H9 (cell line): ENCODE data around the gene PFDN1. TPM values are rescaled to one million over a fixed set of nuclear protein-coding genes. Genes with fewer than 3 reads are reported as not detected.

Experiments used
- DNase-seq: peaks from one replicate; pipeline ENCODE4 v3.0.0-alpha.2; 2017
- H2AFZ ChIP-seq: one replicate; pipeline ENCODE4 v1.6.1; 2013; ENCODE audit warnings: mild to moderate bottlenecking, low read length, control low read depth, moderate library complexity
- H2AK5ac ChIP-seq: 2 replicates; pipeline ENCODE4 v1.6.1; 2013; ENCODE audit warnings: low read length, control low read depth, mixed read lengths; ENCODE audit not compliant: insufficient read length
- H2BK120ac ChIP-seq: one replicate; pipeline ENCODE4 v1.6.1; 2013; ENCODE audit warnings: low read depth, mild to moderate bottlenecking, low read length, control low read depth, inconsistent platforms; ENCODE audit not compliant: poor library complexity, severe bottlenecking
- H2BK12ac ChIP-seq: 2 replicates; pipeline ENCODE4 v1.6.1; 2013; ENCODE audit warnings: low read length, control low read depth, mixed read lengths, low read depth; ENCODE audit not compliant: insufficient read length
- H2BK15ac ChIP-seq: 2 replicates; pipeline ENCODE4 v1.6.1; 2013; ENCODE audit warnings: low read depth, low read length, control low read depth
- H2BK20ac ChIP-seq: one replicate; pipeline ENCODE4 v1.6.1; 2013; ENCODE audit warnings: low read depth, mild to moderate bottlenecking, low read length, control low read depth, inconsistent platforms; ENCODE audit not compliant: poor library complexity, severe bottlenecking
- H2BK5ac ChIP-seq: 2 replicates; pipeline ENCODE4 v1.6.1; 2013; ENCODE audit warnings: low read length, control low read depth, mixed read lengths; ENCODE audit not compliant: insufficient read length
- H3K14ac ChIP-seq: 2 replicates; pipeline ENCODE4 v1.6.1; 2013; ENCODE audit warnings: low read length, control low read depth; ENCODE audit not compliant: insufficient read depth
- H3K18ac ChIP-seq: 2 replicates; pipeline ENCODE4 v1.6.1; 2013; ENCODE audit warnings: low read depth, mild to moderate bottlenecking, mixed read lengths, low read length, control low read depth; ENCODE audit not compliant: insufficient read length
- H3K23ac ChIP-seq: 2 replicates; pipeline ENCODE4 v1.6.1; 2013; ENCODE audit warnings: low read length, control low read depth, mixed read lengths, low read depth; ENCODE audit not compliant: insufficient read length
- H3K23me2 ChIP-seq: 2 replicates; pipeline ENCODE4 v1.6.1; 2013; ENCODE audit warnings: low read depth, mild to moderate bottlenecking, mixed read lengths, low read length, control low read depth; ENCODE audit not compliant: insufficient read length, poor library complexity, severe bottlenecking
- H3K27ac ChIP-seq: 2 replicates; pipeline ENCODE4 v1.5.1; 2013; ENCODE audit warnings: low read length, control low read depth, mixed read lengths, low read depth; ENCODE audit not compliant: insufficient read length
- H3K27me3 ChIP-seq: 2 replicates; pipeline ENCODE4 v1.6.1; 2013; ENCODE audit warnings: low read length, control low read depth, inconsistent platforms; ENCODE audit not compliant: insufficient read depth
- H3K4ac ChIP-seq: 2 replicates; pipeline ENCODE4 v1.6.1; 2013; ENCODE audit warnings: low read depth, mild to moderate bottlenecking, control low read depth, inconsistent platforms, low read length, moderate library complexity
- H3K4me1 ChIP-seq: 2 replicates; pipeline ENCODE4 v1.6.1; 2013; ENCODE audit warnings: low read length, control low read depth, inconsistent platforms; ENCODE audit not compliant: insufficient read depth
- H3K4me2 ChIP-seq: 2 replicates; pipeline ENCODE4 v1.6.1; 2013; ENCODE audit warnings: low read length, control low read depth, mixed read lengths; ENCODE audit not compliant: insufficient read length, insufficient read depth
- H3K56ac ChIP-seq: 2 replicates; pipeline ENCODE4 v1.6.1; 2013; ENCODE audit warnings: low read depth, mild to moderate bottlenecking, mixed read lengths, low read length, control low read depth; ENCODE audit not compliant: insufficient read length
- H3K79me1 ChIP-seq: 2 replicates; pipeline ENCODE4 v1.6.1; 2013; ENCODE audit warnings: low read depth, mild to moderate bottlenecking, moderate library complexity, low read length, control low read depth, inconsistent platforms; ENCODE audit not compliant: insufficient read depth, poor library complexity, severe bottlenecking
- H3K79me2 ChIP-seq: 2 replicates; pipeline ENCODE4 v1.6.1; 2013; ENCODE audit warnings: low read length, control low read depth, inconsistent platforms; ENCODE audit not compliant: insufficient read depth
- H3K9ac ChIP-seq: 2 replicates; pipeline ENCODE4 v1.6.1; 2013; ENCODE audit warnings: low read length, control low read depth, mixed read lengths; ENCODE audit not compliant: insufficient read length; ENCODE audit errors: extremely low read depth
- H3K9me3 ChIP-seq: one replicate; pipeline ENCODE4 v1.6.1; 2013; ENCODE audit warnings: low read depth, low read length, inconsistent platforms; ENCODE audit not compliant: control insufficient read depth
- H3T11ph ChIP-seq: one replicate; pipeline ENCODE4 v1.6.1; 2013; ENCODE audit warnings: mild to moderate bottlenecking, low read length, control low read depth, inconsistent platforms
- H4K20me1 ChIP-seq: one replicate; pipeline ENCODE4 v1.6.1; 2013; ENCODE audit not compliant: control insufficient read depth, insufficient read length, insufficient read depth
- H4K5ac ChIP-seq: 2 replicates; pipeline ENCODE4 v1.6.1; 2013; ENCODE audit warnings: low read depth, mild to moderate bottlenecking, mixed read lengths, low read length, control low read depth; ENCODE audit not compliant: insufficient read length
- H4K8ac ChIP-seq: replicated peaks from 2 replicates; pipeline ENCODE4 v1.6.1; 2013; ENCODE audit warnings: low read length, control low read depth, mixed read lengths, low read depth; ENCODE audit not compliant: insufficient read length
- H4K91ac ChIP-seq: 2 replicates; pipeline ENCODE4 v1.6.1; 2013; ENCODE audit warnings: low read depth, mild to moderate bottlenecking, moderate library complexity, mixed read lengths, low read length, control low read depth; ENCODE audit not compliant: insufficient read length
- H3K27ac Mint-ChIP-seq, 3 experiments: 2 replicates in 2 of 3; 3 replicates in 1 of 3; pipeline ENCODE4 v1.8.0; 2020 to 2021; ENCODE audit warnings: mixed read lengths in 3 of 3, mild to moderate bottlenecking in 1 of 3, moderate library complexity in 1 of 3
- H3K27me3 Mint-ChIP-seq: 2 replicates; pipeline ENCODE4 v1.8.0; 2021; ENCODE audit warnings: low read depth, mild to moderate bottlenecking, moderate library complexity, mixed read lengths
- H3K36me3 Mint-ChIP-seq, 3 experiments: 2 replicates in 2 of 3; 3 replicates in 1 of 3; pipeline ENCODE4 v1.8.0; 2020 to 2021; ENCODE audit warnings: low read depth in 3 of 3, mixed read lengths in 3 of 3; ENCODE audit not compliant: insufficient read depth in 1 of 3
- H3K4me1 Mint-ChIP-seq, 2 experiments: 2 replicates each; pipeline ENCODE4 v1.8.0; 2020; ENCODE audit warnings: mixed read lengths in 2 of 2
- H3K4me3 Mint-ChIP-seq, 2 experiments: 2 replicates in 1 of 2; 3 replicates in 1 of 2; pipeline ENCODE4 v1.8.0; 2020 to 2021; ENCODE audit warnings: mild to moderate bottlenecking in 2 of 2, mixed read lengths in 2 of 2, moderate library complexity in 1 of 2
- H3K9me3 Mint-ChIP-seq, 2 experiments: 2 replicates in 1 of 2; 3 replicates in 1 of 2; pipeline ENCODE4 v1.8.0; 2020; ENCODE audit warnings: mild to moderate bottlenecking in 2 of 2, mixed read lengths in 2 of 2, moderate library complexity in 1 of 2
- WGBS: extraction: QIAGEN DNeasy Blood & Tissue Kit; methylation state at CpG from one replicate; pipeline ENCODE4 v1.1.7; 2013; ENCODE audit warnings: missing lambda C conversion rate, low lambda C conversion rate, mixed read lengths; ENCODE audit not compliant: insufficient read length; ENCODE audit errors: extremely low coverage; 5-methylcytosine and 5-hydroxymethylcytosine counted together
- total RNA-seq: library from RNA; stranded (reverse); gene quantifications from 2 replicates; pipeline ENCODE4 v1.2.1, GENCODE V29; 2021
- TF ChIP-seq, protein P1 (sequence below): fragments of 200-600 bp; sonication (generic); conservative IDR thresholded peaks from 3 replicates; pipeline ENCODE4 v1.8.0; 2021; ENCODE audit warnings: antibody characterized with exemption, mild to moderate bottlenecking

The PFDN1 gene
- total RNA-seq, 1 experiment from 2014 or later, result 58.3 TPM

DNA sequence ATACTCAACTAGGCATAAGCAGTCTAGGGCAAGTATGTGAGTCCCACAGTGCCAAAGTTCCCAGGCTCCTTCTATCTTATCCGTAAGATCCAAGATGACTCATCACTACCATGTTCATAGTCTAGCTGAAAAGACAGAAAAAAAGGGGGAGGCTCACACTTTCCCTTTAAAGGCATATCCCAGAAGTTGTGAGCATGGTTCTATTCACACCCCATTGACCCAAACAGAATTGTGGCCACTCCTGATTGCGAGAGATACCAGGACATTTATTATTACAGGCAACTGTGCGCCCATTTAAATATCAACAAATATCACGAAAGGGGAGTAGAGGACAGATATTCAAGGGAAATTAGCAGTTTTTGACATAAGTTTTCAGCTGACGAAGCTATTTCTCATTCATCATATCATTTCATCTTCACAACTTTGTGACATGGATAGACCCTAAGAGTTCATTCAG lies 8.1 kb upstream of the PFDN1 start:
- Histone ChIP-seq H2BK120ac (no peak overlapping the region), H3K79me1 (no peaks in the 10 kb centered on the region), H3K27ac (no peak overlapping the region), H3K56ac (no peak overlapping the region), H2BK12ac (no peak overlapping the region), H3K79me2 (no peaks in the 10 kb centered on the region), H3K23me2 (no peaks in the 10 kb centered on the region), H4K91ac (no peak overlapping the region), H2BK20ac (no peak overlapping the region), H3K18ac (no peak overlapping the region), H2BK15ac (no peak overlapping the region), H3K4me1 (no peaks in the 10 kb centered on the region; the same call in 1 of the 2 replicates), H4K8ac (no peak overlapping the region), H2AK5ac (no peak overlapping the region), H2BK5ac (no peak overlapping the region), H2AFZ (no peak overlapping the region), H3K9ac (no peak overlapping the region), H3K9me3 (no peaks in the 10 kb centered on the region), H3K23ac (no peak overlapping the region), H3T11ph (no peak overlapping the region), H3K4me2 (no peak overlapping the region), H4K5ac (no peak overlapping the region), H3K27me3 (no peaks in the 10 kb centered on the region), H3K4ac (no peak overlapping the region), H4K20me1 (no peaks in the 10 kb centered on the region), H3K14ac (no peak overlapping the region)
- H3K27ac Mint-ChIP-seq, result no peak overlapping the region
- WGBS, result no CpG with 5 or more reads among the region's 5 CpGs
- TF ChIP-seq, protein P1, sequence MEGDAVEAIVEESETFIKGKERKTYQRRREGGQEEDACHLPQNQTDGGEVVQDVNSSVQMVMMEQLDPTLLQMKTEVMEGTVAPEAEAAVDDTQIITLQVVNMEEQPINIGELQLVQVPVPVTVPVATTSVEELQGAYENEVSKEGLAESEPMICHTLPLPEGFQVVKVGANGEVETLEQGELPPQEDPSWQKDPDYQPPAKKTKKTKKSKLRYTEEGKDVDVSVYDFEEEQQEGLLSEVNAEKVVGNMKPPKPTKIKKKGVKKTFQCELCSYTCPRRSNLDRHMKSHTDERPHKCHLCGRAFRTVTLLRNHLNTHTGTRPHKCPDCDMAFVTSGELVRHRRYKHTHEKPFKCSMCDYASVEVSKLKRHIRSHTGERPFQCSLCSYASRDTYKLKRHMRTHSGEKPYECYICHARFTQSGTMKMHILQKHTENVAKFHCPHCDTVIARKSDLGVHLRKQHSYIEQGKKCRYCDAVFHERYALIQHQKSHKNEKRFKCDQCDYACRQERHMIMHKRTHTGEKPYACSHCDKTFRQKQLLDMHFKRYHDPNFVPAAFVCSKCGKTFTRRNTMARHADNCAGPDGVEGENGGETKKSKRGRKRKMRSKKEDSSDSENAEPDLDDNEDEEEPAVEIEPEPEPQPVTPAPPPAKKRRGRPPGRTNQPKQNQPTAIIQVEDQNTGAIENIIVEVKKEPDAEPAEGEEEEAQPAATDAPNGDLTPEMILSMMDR, result no peak
- no peaks in the 10 kb centered on the region for H3K9me3 Mint-ChIP-seq
- H3K36me3 Mint-ChIP-seq, result no peaks in the 10 kb centered on the region
- H3K4me3 Mint-ChIP-seq, result no peak overlapping the region
- peaks cover 2% of the 10 kb centered on the region; the same call in 1 of the 2 replicates for H3K27me3 Mint-ChIP-seq
- DNase-seq, result no peak
- H3K4me1 Mint-ChIP-seq, result peaks cover 9% of the 10 kb centered on the region in 2 experiments
